Measurements from ENCODE around the gene VWF.

DNA sequence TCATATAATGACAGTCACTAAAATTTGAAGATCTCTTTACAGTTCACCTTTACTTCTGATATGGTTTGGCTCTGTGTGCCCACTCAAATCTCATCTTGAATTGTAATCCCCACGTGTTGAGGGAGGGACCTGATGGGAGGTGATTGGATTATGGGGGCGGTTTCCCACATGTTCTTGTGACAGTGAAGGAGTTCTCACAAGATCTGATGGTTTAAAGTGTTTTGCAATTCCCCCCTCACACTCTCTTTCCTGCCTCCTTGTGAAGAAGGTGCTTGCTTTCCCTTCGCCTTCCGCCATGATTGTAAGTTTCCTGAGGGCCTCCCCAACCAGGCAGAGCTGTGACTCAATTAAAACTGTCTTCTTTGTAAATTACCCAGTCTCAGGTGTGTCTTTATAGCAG lies 48.4 kb upstream of the VWF start:
- TF ChIP-seq, protein P1, sequence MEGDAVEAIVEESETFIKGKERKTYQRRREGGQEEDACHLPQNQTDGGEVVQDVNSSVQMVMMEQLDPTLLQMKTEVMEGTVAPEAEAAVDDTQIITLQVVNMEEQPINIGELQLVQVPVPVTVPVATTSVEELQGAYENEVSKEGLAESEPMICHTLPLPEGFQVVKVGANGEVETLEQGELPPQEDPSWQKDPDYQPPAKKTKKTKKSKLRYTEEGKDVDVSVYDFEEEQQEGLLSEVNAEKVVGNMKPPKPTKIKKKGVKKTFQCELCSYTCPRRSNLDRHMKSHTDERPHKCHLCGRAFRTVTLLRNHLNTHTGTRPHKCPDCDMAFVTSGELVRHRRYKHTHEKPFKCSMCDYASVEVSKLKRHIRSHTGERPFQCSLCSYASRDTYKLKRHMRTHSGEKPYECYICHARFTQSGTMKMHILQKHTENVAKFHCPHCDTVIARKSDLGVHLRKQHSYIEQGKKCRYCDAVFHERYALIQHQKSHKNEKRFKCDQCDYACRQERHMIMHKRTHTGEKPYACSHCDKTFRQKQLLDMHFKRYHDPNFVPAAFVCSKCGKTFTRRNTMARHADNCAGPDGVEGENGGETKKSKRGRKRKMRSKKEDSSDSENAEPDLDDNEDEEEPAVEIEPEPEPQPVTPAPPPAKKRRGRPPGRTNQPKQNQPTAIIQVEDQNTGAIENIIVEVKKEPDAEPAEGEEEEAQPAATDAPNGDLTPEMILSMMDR (IDR thresholded peaks at IDR 0.05) = no peak
- TF ChIP-seq POLR2A (IDR thresholded peaks at IDR 0.05) = no peak

All from heart left ventricle (tissue), 13 donors.